ENCODE data around the gene SMYD4.
"Not testable (repeated sequence)": the region's sequence is repeated elsewhere in the genome, so short reads cannot be mapped to it uniquely, and the experiment has no call there.

The SMYD4 gene

DNA sequence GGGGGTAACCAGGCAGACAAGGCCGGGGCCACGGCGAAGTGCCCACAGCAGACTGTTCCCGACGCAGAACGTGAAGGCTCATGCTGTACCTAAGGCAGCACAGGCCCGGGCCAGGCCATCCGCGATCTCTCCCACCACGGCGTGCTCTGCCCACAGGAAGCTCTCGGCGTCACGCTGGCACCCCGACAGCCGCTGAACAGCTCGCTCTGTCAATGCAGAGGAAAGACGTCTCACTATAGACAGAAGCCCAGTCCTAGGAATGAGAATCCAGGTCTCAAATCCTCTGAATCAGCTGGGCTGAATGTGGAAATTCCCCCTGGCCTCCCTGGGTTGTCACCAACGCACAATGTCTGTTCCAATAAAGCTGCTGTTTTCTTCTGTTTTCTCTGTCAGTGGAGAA is 46.4 kb downstream of the SMYD4 start:
- DNase-seq (ENCODE audit: low spot score): no peak

DNA sequence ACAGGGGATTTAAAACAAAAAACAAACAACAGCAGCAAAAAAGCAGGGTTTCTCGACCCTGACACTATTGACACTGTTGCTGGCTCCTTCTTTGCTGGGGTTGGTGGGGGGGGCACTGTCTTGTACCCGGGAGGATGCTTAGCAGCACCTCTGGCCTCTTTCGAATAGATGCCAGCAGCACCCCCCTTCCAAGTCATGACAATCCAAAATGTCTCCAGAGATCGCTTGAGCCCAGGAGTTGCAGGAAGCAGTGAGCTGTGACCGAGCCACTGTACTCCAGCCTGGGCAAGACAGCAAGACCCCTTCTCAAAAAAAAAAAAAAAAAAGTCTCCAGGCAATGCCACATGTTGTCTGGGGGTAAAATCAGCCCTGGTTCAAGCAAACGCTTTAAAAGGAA is 47.5 kb downstream of the SMYD4 start:
- no peak for DNase-seq (ENCODE audit: low spot score)

DNA sequence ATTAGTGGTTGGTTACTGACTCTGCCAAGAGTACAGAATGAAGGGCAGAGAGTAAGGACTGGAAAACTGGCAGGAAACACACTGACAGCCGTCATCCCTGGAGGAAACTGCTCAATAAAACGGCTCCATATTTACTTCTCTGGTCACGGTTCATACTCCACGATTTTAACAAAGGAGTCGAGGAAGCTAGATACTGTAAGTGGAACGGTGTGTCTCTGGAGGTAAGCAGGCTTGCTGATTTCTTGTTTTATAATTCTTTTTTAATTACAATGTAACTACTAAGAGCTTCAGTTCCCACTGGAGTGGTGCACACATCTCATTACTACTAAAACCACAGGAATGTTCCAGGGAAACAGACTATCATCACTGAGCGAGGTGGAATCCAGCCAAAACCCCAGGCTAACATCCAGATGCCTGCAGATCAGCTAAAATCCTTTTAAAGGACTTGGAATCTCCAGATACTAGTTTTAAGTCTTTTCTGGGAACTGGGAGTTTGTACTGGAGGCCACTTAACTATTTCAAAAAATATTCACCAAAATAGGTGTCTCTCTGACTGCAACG is 50.1 kb downstream of the SMYD4 start:
- no peak for DNase-seq (ENCODE audit: low spot score)

DNA sequence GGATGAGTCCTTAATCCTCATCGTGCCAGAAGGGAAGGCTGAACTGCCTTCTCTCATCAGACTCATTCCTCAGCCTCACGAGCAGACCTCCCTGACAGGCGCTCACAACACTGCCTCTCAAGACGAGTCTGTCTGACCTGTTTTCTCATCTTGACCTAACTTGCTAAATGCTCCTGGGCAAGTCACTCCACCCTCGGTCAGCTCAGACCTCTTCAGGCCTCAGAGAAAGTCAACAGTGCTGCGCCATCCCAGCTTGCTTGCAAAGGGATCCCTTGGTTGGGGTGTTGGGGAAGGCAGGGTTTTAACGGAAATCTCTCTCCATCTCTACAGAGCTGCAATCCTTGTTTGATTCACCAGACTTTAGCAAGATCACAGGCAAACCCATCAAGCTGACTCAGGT is 52.8 kb downstream of the SMYD4 start:
- DNase-seq (ENCODE audit: low spot score): no peak

DNA sequence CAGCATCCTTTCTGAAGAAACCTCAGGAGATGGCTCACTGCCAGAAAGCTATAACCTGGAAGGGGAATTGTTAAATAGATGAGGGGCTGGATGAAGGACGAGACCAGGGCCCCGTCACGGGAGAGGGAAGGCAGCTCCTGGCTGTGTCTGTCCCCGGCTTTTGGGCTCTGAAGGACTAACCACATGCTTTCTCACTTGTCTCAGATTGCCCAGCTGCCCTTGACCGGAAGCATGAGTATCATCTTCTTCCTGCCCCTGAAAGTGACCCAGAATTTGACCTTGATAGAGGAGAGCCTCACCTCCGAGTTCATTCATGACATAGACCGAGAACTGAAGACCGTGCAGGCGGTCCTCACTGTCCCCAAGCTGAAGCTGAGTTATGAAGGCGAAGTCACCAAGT is 53.4 kb downstream of the SMYD4 start:
- DNase-seq (ENCODE audit: low spot score): no peak

DNA sequence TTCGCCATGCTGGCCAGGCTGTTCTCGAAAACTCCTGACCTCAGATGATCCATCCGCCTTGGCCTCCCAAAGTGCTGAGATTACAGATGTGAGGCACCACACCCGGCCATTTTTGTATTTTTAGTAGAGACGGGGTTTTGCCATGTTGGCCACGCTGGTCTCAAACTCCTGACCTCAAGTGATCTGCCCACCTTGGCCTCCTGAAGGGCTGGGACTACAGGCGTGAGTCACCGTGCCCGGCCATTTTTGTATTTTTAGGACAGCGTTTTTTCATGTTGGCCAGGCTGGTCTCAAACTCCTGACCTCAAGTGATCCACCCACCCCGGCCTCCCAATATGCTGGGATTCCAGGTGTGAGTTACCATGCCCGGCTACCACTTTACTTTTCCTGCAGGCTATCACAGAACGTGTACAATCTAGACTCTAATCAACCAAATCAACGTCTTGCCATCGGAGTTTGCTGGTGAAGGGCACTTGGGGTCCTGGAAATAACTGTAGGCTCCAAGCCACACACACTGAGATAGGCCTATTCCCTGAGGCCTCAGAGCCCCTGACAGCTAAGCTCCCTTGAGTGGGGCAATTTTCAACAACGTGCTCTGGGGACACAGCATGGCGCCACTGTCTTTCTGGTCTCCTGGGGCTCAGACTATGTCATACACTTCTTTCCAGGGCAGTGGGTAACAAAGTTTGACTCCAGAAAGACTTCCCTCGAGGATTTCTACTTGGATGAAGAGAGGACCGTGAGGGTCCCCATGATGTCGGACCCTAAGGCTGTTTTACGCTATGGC is 55.1 kb downstream of the SMYD4 start:
- DNase-seq (ENCODE audit: low spot score): no peak

DNA sequence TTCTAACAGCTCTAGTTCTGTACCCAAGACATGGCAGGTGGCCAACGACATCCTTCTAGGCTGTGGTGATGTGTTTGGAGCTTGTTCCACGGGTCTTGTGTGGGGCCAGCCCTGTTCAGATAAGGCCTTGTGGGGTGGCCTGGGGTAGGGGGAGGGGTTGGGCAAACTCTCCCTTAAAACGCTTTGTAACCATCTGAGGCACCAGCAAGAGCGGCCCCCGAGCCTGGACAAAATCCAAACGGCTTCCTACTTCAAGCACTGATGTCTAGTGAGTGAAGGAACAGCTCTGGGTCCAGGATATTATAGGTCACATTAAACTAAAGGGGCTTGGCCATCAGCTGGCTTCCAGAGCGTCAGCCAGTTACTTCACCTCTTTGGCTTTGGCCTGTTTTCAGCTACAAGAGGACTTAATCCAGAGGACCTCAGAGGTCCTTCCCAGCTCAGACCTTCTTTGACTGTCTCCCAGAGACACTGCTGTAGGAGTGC is 56.0 kb downstream of the SMYD4 start:
- DNase-seq (ENCODE audit: low spot score): no peak

DNA sequence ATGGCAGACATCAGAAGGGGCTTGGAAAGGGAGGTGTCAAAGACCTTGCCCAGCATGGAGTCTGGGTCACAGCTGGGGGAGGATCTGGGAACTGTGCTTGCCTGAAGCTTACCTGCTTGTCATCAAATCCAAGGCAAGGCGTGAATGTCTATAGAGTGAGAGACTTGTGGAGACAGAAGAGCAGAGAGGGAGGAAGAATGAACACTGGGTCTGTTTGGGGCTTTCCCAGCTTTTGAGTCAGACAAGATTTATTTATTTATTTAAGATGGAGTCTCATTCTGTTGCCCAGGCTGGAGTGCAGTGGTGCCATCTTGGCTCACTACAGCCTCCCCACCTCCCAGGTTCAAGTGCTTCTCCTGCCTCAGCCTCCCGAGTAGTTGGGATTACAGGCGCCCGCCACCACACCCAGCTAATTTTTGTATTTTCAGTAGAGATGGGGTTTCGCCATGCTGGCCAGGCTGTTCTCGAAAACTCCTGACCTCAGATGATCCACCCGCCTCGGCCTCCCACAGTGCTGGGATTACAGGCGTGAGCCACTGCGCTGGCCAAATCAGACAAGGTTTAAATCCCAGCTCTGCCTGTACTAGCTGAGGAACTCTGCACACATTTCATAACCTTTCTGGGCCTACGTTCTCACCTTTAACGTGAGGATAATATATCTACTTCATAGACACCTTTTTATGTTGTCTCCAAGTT is 56.6 kb downstream of the SMYD4 start:
- DNase-seq (ENCODE audit: low spot score): not testable (repeated sequence)

DNA sequence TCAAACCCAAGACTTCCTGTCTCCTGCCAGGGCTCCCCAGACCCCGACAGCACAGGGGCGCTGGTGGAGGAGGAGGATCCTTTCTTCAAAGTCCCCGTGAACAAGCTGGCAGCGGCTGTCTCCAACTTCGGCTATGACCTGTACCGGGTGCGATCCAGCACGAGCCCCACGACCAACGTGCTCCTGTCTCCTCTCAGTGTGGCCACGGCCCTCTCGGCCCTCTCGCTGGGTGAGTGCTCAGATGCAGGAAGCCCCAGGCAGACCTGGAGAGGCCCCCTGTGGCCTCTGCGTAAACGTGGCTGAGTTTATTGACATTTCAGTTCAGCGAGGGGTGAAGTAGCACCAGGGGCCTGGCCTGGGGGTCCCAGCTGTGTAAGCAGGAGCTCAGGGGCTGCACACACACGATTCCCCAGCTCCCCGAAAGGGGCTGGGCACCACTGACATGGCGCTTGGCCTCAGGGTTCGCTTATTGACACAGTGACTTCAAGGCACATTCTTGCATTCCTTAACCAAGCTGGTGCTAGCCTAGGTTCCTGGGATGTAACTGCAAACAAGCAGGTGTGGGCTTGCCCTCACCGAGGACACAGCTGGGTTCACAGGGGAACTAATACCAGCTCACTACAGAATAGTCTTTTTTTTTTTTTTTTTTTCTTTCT is 59.8 kb downstream of the SMYD4 start:
- DNase-seq (ENCODE audit: low spot score): no peak

DNA sequence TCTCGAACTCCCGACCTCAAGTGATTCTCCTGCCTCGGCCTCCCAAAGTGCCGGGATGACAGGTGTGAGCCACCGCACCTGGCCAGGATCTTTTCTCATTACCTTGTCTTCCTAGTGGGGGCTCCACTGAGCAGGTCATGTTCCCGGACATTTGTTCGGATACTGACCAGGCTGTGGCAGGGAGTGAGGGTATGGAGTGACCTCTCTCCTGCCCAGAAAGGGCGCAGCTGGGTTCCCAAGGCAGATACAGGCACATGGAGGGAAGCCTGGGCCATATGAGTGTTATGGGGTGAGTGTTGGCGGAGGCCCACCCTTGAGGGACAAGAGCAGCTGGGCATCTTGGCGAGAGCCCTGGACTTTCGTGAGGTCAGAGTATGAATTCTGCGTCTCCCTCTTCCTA is 62.3 kb downstream of the SMYD4 start:
- DNase-seq (ENCODE audit: low spot score): no peak

DNA sequence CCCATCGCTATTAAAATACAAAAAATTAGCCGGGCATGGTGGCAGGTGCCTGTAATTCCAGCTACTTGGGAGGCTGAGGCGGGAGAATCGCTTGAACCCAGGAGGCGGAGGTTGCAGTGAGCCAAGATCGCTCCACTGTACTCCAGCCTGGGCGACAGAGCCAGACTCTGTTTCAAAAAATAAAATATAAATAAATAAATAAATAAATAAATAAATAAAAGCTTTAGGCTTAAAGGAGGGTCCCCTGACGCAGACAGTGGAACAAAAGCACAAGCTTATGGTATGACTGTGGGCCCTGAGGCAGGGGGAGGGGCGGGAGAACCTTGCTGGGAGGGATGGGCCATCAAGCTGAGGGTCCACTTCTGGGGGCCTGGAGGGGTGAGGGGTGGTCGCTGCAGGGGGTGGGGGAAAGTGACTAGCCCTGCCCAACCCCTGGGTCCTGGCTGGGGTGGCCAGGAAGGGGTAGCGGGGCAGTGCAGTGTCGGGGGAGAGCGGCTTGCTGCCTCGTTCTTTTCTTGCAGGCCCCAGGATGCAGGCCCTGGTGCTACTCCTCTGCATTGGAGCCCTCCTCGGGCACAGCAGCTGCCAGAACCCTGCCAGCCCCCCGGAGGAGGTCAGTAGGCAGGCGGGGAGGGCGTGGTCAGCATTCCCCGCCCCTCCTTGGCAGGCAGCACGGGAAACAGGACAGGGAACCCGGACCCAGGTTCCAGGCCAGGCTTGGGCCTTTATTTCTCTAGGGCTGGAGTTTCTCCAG is 63.1 kb downstream of the SMYD4 start:
- DNase-seq (ENCODE audit: low spot score): no peak

DNA sequence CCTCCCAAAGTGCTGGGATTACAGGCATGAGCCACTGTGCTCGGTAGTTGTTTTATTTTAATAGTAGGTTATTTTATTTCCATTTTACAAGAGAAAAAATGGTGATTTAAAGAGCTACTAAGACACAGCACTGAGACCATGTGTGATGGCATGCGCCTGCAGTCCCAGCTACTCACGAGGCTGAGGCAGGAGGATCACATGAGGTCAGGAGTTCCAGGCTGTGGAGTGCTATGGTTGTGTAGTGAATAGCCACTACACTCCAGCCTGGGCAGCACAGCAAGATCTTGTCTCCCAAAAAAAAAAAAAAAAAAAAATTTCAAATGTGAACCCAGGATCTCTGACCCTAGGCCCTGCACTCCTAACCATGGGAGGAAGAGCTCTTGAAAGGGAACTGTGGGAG is 64.1 kb downstream of the SMYD4 start:
- DNase-seq (ENCODE audit: low spot score): no peak

DNA sequence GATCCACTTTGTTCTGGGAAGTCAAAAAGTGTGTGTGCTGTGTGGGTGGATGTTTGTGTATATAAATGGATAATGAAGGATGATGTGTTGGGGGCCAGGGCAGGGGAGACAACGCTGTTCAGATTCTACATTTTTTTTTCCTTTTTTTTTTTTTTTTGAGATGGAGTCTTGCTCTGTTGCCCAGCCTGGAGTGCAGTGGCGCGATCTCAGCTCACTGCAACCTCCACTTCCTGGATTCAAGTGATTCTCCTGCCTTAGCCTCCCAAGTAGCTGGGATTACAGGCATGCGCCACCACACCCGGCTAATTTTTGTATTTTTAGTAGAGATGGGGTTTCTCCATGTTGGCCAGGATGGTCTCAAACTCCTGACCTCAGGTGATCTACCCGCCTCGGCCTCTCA is 65.0 kb downstream of the SMYD4 start:
- not testable (repeated sequence) for DNase-seq (ENCODE audit: low spot score)

DNA sequence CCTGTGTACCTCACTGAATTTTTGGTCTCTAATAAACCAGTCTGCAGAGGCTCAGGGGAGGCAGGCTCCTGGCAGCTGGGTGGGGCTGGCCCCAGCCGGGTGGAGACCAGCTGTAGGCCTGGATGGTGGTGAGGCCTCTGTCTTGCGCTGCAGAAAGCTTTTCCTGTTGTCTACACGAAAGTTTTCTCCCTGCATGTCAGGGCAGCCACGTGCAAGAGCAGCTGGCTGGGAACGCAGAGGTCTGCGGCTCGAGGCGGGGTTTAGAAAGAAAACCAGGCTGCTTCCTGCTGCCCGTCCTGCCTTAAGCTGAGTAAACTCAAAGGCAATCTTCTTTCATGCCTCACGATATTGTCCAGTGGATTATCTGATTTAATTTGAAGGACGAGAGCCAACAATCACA is 65.4 kb downstream of the SMYD4 start:
- no peak for DNase-seq (ENCODE audit: low spot score)

DNA sequence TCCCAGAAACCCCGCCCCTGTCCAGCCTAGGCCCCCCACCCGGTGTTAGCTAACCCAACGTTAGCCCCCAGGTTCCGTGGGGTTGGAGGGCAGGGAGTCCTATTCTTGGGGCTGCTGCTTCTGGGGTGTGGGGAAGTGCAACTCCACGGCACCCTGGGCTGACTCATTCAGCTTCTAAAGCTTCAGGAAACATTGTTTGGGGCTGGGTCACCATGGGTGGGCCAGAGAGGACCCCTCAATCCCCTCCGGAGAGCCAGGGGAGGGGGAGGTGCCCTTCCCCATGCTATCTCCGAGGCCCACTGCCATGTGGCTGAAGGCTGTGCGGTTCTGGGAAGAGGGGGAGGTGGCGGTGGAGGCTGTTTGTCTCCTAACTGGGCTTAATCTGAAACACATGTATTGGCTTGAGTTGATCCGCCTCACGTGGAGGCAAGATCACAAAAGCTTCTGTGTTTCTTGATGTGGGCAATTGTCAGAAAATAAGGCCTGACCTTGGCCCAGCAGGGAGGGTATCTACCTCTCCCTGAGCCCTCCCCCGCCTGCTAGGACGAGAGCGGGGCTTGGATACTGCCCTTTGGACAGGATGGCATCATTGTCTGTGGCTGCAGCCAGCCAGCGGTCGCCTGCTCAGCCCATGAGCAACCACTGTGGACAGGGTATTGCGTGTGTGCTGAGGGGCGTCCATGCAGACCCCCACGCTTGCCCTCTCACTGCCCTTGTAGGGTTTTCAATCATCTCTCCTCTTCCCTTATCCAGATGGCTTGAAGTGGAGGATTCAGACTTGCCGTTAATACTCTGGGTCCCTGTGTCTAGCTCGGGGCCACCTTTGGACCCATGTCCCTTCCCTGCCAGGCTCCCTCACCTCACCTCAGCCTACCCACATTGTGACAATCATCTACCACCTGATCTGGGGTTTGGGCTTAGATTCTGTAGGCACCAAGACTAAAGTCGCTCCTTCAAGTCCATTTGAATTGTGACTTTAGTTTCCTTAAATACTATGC is 66.5 kb downstream of the SMYD4 start:
- peak; percentile 80 for DNase-seq (ENCODE audit: low spot score)

DNA sequence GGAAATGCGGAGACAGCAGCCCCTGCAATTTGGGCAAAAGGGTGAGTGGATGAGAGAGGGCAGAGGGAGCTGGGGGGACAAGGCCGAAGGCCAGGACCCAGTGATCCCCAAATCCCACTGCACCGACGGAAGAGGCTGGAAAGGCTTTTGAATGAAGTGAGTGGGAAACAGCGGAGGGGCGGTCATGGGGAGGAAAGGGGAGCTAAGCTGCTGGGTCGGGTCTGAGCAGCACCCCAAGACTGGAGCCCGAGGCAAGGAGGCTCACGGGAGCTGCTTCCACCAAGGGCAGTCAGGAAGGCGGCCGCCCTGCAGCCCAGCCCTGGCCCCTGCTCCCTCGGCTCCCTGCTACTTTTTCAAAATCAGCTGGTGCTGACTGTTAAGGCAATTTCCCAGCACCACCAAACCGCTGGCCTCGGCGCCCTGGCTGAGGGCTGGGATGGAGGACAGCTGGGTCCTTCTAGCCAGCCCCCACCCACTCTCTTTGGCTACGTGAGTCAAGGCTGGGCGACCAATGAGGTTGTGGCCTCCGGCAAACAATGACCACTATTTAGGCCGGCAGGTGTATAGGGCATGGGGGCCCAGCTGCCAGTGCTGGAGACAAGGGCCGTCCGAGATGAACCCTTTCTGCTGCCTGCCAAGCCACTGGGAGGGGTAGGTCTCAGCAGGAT is 67.3 kb downstream of the SMYD4 start:
- DNase-seq (ENCODE audit: low spot score): no peak

DNA sequence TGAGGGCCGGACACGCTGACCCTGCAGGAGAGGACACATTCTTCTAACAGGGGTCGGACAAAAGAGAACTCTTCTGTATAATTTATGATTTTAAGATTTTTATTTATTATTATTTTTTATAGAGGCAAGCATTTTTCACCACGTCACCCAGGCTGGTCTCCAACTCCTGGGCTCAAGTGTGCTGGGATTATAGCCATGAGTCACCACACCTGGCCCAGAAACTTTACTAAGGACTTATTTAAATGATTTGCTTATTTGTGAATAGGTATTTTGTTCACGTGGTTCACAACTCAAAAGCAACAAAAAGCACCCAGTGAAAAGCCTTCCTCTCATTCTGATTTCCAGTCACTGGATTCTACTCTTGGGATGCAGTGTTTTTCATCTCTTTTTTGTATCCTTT is 70.2 kb downstream of the SMYD4 start:
- DNase-seq (ENCODE audit: low spot score): no peak

DNA sequence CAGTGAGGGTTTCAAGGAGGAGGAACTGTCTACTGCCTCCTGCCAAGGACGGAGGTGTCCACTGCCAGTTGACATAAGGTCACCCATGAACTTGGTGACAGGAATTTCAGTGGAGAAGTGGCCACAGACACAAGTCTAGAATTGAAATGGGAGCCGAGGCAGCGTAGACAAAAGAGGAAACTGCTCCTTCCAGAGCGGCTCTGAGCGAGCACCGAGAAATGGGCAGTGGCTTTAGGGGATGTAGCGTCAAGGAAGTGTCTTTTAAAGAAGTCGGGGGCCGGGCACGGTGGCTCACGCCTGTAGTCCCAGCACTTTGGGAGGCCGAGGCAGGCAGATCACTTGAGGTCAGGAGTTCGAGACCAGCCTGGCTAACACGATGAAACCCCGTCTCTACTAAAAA is 70.9 kb downstream of the SMYD4 start:
- no peak for DNase-seq (ENCODE audit: low spot score)

DNA sequence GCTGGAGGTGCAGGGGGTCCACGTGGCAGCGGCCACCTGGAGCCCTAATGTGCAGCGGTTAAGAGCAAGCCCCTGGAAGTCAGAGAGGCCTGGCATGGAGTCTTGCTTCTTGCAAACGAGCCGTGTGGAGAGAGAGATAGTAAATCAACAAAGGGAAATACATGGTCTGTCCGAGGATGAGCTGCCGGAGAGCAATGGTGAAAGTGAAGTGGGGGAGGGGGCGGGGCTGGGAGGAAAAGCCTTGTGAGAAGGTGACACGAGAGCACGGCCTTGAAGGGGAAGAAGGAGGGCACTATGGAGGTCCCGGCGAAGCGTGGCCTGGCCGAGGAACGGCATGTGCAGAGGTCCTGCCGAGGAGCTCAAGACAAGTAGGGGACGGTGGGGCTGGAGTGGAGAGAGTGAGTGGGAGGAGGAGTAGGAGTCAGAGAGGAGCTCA is 73.9 kb downstream of the SMYD4 start:
- no peak for DNase-seq (ENCODE audit: low spot score)

DNA sequence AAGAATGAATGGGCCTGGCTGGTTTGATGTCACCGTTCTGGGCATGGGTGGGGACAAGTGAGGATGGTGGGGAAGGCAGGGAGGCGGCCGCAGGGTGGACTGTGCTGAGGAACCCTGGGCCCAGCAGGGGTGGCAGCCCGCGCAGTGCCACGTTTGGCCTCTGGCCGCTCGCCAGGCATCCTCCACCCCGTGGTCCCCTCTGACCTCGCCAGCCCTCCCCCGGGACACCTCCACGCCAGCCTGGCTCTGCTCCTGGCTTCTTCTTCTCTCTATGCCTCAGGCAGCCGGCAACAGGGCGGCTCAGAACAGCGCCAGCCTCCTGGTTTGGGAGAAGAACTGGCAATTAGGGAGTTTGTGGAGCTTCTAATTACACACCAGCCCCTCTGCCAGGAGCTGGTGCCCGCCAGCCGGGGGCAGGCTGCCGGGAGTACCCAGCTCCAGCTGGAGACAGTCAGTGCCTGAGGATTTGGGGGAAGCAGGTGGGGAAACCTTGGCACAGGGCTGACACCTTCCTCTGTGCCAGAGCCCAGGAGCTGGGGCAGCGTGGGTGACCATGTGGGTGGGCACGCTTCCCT is 74.4 kb downstream of the SMYD4 start:
- no peak for DNase-seq (ENCODE audit: low spot score)

All from ecto neural progenitor cell (in vitro differentiated cells).